Measurements from ENCODE around the gene CLBA1.
"Not testable (repeated sequence)": the region's sequence is repeated elsewhere in the genome, so short reads cannot be mapped to it uniquely, and the experiment has no call there.

DNA sequence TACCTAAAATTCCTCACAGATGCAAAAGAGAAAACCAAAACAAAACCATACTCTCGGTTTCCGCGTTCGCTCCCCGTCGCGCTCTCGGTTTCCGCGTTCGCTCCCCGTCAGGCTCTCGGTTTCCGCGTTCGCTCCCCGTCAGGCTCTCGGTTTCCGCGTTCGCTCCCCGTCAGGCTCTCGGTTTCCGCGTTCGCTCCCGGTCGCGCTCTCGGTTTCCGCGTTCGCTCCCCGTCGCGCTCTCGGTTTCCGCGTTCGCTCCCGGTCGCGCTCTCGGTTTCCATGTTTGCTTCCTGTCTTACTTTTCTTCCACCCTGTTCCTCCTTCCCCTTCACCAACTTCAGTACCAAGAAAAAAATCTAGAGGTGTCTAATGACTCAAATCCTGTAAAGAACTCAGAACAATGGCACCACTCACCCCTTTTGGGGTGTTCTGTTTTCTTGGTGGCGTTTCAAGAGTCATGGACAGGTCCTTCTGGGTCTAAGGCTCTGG, 47.9 kb downstream of the CLBA1 start:
- TF ChIP-seq, protein P1, sequence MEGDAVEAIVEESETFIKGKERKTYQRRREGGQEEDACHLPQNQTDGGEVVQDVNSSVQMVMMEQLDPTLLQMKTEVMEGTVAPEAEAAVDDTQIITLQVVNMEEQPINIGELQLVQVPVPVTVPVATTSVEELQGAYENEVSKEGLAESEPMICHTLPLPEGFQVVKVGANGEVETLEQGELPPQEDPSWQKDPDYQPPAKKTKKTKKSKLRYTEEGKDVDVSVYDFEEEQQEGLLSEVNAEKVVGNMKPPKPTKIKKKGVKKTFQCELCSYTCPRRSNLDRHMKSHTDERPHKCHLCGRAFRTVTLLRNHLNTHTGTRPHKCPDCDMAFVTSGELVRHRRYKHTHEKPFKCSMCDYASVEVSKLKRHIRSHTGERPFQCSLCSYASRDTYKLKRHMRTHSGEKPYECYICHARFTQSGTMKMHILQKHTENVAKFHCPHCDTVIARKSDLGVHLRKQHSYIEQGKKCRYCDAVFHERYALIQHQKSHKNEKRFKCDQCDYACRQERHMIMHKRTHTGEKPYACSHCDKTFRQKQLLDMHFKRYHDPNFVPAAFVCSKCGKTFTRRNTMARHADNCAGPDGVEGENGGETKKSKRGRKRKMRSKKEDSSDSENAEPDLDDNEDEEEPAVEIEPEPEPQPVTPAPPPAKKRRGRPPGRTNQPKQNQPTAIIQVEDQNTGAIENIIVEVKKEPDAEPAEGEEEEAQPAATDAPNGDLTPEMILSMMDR (IDR thresholded peaks at IDR 0.05; ENCODE audit: low read length) = not testable (repeated sequence)
- not testable (repeated sequence) for TF ChIP-seq EZH2phosphoT487 (IDR thresholded peaks at IDR 0.05; ENCODE audit: low read length); EZH2 (optimal IDR thresholded peaks at IDR 0.05; ENCODE audit: low read depth, low read length)

Measured in MM.1S (cell line).